Ascending aorta (tissue), 2 donors: ENCODE data around the gene UNC119. TPM values are rescaled to one million over a fixed set of nuclear protein-coding genes. Genes with fewer than 3 reads are reported as not detected.
"Not testable (repeated sequence)": the region's sequence is repeated elsewhere in the genome, so short reads cannot be mapped to it uniquely, and the experiment has no call there.

ENCODE experiments used
- DNase-seq, 2 donors: peaks; one replicate each; pipeline ENCODE4 v3.0.0-alpha.2; 2019; ENCODE audit warnings: low spot score in 2 of 2
- H3K27ac ChIP-seq, 2 donors: fragments of 200-600 bp; sonication (generic); one replicate each; pipeline ENCODE4 v1.5.1; 2016 to 2017; ENCODE audit warnings: mild to moderate bottlenecking in 1 of 2
- H3K27me3 ChIP-seq: fragments of 200-600 bp; sonication (generic); one replicate; pipeline ENCODE4 v1.5.1; 2017
- H3K36me3 ChIP-seq, 2 donors: fragments of 200-600 bp; sonication (generic); one replicate each; pipeline ENCODE4 v1.5.1; 2016
- H3K4me1 ChIP-seq, 2 donors: fragments of 200-600 bp; sonication (generic); one replicate each; pipeline ENCODE4 v1.5.1; 2016 to 2017; ENCODE audit warnings: mild to moderate bottlenecking in 1 of 2
- H3K4me3 ChIP-seq, 2 donors: fragments of 200-600 bp; sonication (generic); one replicate each; pipeline ENCODE4 v1.5.1; 2016 to 2017; ENCODE audit warnings: mild to moderate bottlenecking in 1 of 2
- H3K9me3 ChIP-seq, 2 donors: fragments of 200-600 bp; sonication (generic); one replicate each; pipeline ENCODE4 v1.5.1; 2016
- CTCF ChIP-seq, 3 experiments: fragments of 200-600 bp in 2 of 3; fragments of 450-650 bp in 1 of 3; sonication (generic) in 2 of 3; IDR thresholded peaks; one replicate each; pipeline ENCODE4 v1.5.1; 2016 to 2019; ENCODE audit warnings: antibody characterized with exemption in 3 of 3, mild to moderate bottlenecking in 1 of 3, moderate library complexity in 1 of 3
- intact Hi-C: fragments of 100-400 bp; cut with DNase I; formaldehyde crosslinking; loops from one replicate; pipeline ENCODE4 v1.15.1; 2023
- total RNA-seq: library from RNA; depleted of rRNA; stranded (reverse); fragments of >200 nt; gene quantifications from one replicate; pipeline ENCODE4 v1.1.0, GENCODE V29; 2016

The UNC119 gene
- total RNA-seq, 1 donor from 2014 or later, result 33.8 TPM

GRCh38 chr17:28580959-28581358 lies 28.5 kb upstream of the UNC119 start:
- H3K4me1 ChIP-seq, result peaks cover 0 to 4% of the 10 kb centered on the region in 2 donors
- H3K36me3 ChIP-seq, result peaks cover 0 to 3% of the 10 kb centered on the region in 2 donors
- H3K27ac ChIP-seq, result no peak overlapping the region
- TF ChIP-seq CTCF (IDR thresholded peaks at IDR 0.05), result no peak
- no peak for DNase-seq
- intact Hi-C loops, result no loop called here
- no peaks in the 10 kb centered on the region for H3K27me3 ChIP-seq
- no peaks in the 10 kb centered on the region for H3K9me3 ChIP-seq
- H3K4me3 ChIP-seq, result no peak overlapping the region

GRCh38 chr17:28579526-28579925 lies 27.1 kb upstream of the UNC119 start:
- H3K27ac ChIP-seq, result no peak overlapping the region
- DNase-seq, result no peak
- intact Hi-C loops, result no loop called here
- TF ChIP-seq CTCF (IDR thresholded peaks at IDR 0.05), result no peak
- H3K4me3 ChIP-seq, result no peak overlapping the region
- H3K4me1 ChIP-seq, result peaks cover 0 to 5% of the 10 kb centered on the region in 2 donors
- H3K9me3 ChIP-seq, result no peaks in the 10 kb centered on the region
- H3K36me3 ChIP-seq, result no peaks in the 10 kb centered on the region
- no peaks in the 10 kb centered on the region for H3K27me3 ChIP-seq

GRCh38 chr17:28578246-28579195 lies 26.1 kb upstream of the UNC119 start:
- no peaks in the 10 kb centered on the region for H3K36me3 ChIP-seq
- no peak for TF ChIP-seq CTCF (IDR thresholded peaks at IDR 0.05)
- intact Hi-C loops, result no loop called here
- no peaks in the 10 kb centered on the region for H3K27me3 ChIP-seq
- DNase-seq, result no peak
- no peak overlapping the region for H3K4me3 ChIP-seq
- peaks cover 0 to 5% of the 10 kb centered on the region in 2 donors for H3K4me1 ChIP-seq
- no peaks in the 10 kb centered on the region for H3K9me3 ChIP-seq
- no peak overlapping the region for H3K27ac ChIP-seq

GRCh38 chr17:28577466-28577824 lies 25.0 kb upstream of the UNC119 start:
- TF ChIP-seq CTCF (IDR thresholded peaks at IDR 0.05), result no peak
- no peaks in the 10 kb centered on the region for H3K9me3 ChIP-seq
- H3K36me3 ChIP-seq, result no peaks in the 10 kb centered on the region
- DNase-seq, result no peak
- intact Hi-C loops, result loop anchor here (1.0 to 2.0 kb wide), 2 partner anchors 21 to 67 kb away; partner anchors contain the start of gene BLTP2
- H3K4me3 ChIP-seq, result peak overlapping the region in 1 of 2 donors; percentile 58
- peak overlapping the region; percentile 29 to 38 for H3K27ac ChIP-seq
- H3K27me3 ChIP-seq, result no peaks in the 10 kb centered on the region
- H3K4me1 ChIP-seq, result peaks cover 0 to 8% of the 10 kb centered on the region in 2 donors

GRCh38 chr17:28576758-28577465 lies 24.5 kb upstream of the UNC119 start, which contains the start of gene ALDOC:
Gene ALDOC (minus strand): TSS chr17:28576895. CDS start chr17:28575532, 1,363 bp downstream.
- no peak for TF ChIP-seq CTCF (IDR thresholded peaks at IDR 0.05)
- Histone ChIP-seq H3K9me3 (no peaks in the 10 kb centered on the region), H3K36me3 (no peaks in the 10 kb centered on the region), H3K4me3 (peak within 1 kb of the TSS; percentile 47 to 58), H3K27me3 (no peaks in the 10 kb centered on the region), H3K4me1 (peaks cover 0 to 14% of the 10 kb centered on the region in 2 donors), H3K27ac (peak within 1 kb of the TSS; percentile 29 to 38)
- peak; percentile 90 to 98 for DNase-seq
- intact Hi-C loops, result loop anchor here (1.0 to 2.0 kb wide), 2 partner anchors 21 to 68 kb away; partner anchors contain the start of gene BLTP2

GRCh38 chr17:28576016-28576415 lies 23.6 kb upstream of the UNC119 start:
- H3K27ac ChIP-seq, H3K27me3 ChIP-seq, H3K36me3 ChIP-seq, DNase-seq, H3K4me3 ChIP-seq, H3K9me3 ChIP-seq: not testable (repeated sequence)
- peaks cover 0 to 14% of the 10 kb centered on the region in 2 donors for H3K4me1 ChIP-seq
- intact Hi-C loops, result loop anchor here (2.0 kb wide), 1 partner anchor 69 kb away; the partner anchor contains the start of gene BLTP2
